Measurements from ENCODE around the gene ANKRD13D. TPM values are rescaled to one million over a fixed set of nuclear protein-coding genes. Genes with fewer than 3 reads are reported as not detected.

The ANKRD13D gene
- total RNA-seq, 1 donor from 2014 or later: 54.7 TPM

DNA sequence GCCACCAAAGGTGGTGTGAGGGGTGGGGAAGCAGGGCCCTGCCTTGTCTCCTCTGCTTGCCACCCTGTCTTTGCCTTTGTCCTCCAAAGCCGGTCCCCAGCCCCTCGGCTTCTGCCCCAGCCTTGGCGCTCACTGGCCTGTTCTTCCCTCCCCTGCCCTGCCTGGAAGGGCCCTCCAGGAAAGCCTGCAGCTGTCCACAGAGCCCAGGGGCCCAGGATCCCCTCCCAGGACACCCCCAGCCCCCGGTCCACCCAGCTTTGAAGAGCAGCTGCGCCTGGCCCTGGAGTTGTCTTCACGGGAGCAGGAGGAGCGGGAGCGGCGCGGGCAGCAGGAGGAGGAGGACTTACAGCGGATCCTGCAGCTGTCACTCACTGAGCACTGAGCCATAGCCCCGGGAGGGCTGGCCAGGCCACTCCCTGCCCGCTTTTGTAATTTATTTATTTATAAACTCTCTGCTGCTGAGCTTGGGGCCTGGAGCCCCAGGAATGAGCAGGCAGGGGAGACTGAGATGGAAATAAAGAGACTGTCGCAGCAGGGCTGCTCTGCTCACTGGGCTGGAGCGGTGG lies 12.9 kb downstream of the ANKRD13D start:
- Histone ChIP-seq H3K36me3 (peaks cover 31 to 33% of the 10 kb centered on the region in 2 donors), H3K27ac (peak overlapping the region; percentile 25 to 72), H3K4me1 (peaks cover 9 to 18% of the 10 kb centered on the region in 2 donors), H3K4me3 (peak overlapping the region in 1 of 2 donors; percentile 97), H3K9me3 (no peaks in the 10 kb centered on the region), H3K27me3 (no peaks in the 10 kb centered on the region)
- TF ChIP-seq, protein P1, sequence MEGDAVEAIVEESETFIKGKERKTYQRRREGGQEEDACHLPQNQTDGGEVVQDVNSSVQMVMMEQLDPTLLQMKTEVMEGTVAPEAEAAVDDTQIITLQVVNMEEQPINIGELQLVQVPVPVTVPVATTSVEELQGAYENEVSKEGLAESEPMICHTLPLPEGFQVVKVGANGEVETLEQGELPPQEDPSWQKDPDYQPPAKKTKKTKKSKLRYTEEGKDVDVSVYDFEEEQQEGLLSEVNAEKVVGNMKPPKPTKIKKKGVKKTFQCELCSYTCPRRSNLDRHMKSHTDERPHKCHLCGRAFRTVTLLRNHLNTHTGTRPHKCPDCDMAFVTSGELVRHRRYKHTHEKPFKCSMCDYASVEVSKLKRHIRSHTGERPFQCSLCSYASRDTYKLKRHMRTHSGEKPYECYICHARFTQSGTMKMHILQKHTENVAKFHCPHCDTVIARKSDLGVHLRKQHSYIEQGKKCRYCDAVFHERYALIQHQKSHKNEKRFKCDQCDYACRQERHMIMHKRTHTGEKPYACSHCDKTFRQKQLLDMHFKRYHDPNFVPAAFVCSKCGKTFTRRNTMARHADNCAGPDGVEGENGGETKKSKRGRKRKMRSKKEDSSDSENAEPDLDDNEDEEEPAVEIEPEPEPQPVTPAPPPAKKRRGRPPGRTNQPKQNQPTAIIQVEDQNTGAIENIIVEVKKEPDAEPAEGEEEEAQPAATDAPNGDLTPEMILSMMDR (IDR thresholded peaks at IDR 0.05): no peak
- intact Hi-C loops (cut with DNase I): loop anchor here (2.0 kb wide), 1 partner anchor 13 kb away; the partner anchor contains the start of gene ANKRD13D
- peak in 1 of 2 donors; percentile 62 for DNase-seq (ENCODE audit: low spot score in 2 of 2)

DNA sequence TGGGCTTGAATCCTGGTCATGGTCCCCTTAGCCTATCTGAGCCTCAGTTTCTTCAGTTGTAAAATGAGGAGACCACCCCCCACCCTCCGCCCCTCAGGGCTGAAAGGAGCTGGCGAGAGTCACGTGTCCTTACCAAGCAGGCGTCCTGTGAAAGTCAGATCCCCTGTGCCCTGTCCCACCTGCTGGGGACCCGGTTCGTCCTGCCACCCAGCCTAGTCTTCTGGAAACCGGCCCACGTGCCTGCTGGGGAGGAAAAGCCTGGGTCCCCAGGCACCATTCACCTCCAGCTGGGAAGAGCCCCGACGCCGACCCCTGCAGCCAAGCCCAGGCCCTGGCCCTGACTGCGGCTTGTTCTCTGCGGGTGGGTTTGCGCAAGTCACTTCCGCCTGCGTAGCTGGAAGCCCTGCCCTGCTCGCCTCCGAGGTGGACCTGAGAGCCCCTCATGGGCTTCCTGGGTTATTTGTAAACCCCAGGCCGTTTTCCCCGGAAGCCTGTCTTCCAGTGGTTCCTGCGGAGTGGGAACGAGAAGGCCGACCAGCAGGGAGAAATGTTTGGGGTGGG lies 13.5 kb downstream of the ANKRD13D start:
- DNase-seq (ENCODE audit: low spot score in 2 of 2): peak in 1 of 2 donors; percentile 66
- Histone ChIP-seq H3K9me3 (no peaks in the 10 kb centered on the region), H3K4me3 (peak overlapping the region; percentile 76 to 97), H3K27me3 (no peaks in the 10 kb centered on the region), H3K27ac (peak overlapping the region; percentile 68 to 72), H3K36me3 (peaks cover 36 to 37% of the 10 kb centered on the region in 2 donors), H3K4me1 (peaks cover 9 to 18% of the 10 kb centered on the region in 2 donors)
- intact Hi-C loops (cut with DNase I): loop anchor here (1.0 to 2.0 kb wide), 2 partner anchors 14 to 39 kb away; partner anchors contain the start of gene ANKRD13D
- TF ChIP-seq, protein P1 (IDR thresholded peaks at IDR 0.05): no peak

DNA sequence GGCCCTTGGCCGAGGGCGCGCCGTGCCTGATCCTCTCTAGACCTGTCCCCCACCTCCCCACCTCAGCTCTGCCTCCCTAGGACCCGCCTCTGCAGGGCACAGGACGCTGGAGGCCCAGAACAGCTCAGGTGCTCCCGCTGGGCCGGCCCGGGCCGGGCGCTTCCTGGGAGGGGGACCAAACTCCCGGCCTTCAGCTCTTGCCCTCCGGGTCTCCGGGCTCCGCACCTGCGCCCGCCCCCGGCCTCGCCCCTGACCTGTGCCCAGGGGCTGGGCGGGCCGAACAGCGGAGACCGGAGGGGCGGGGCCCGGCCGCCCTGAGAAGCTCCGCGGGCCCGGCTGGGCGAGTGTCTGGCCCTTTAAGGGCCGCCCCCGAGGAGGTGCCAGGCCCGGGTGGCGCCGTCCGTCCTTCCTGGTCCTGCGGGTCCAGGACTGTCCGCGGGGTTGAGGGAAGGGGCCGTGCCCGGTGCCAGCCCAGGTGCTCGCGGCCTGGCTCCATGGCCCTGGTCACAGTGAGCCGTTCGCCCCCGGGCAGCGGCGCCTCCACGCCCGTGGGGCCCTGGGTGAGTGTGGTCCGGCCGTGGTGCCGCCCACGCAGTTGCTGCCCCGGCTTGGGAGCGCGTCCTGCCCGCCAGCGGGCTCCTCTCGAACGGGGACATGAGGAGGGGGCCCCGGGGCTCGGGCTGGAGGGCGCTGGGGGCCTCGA lies 14.2 kb downstream of the ANKRD13D start, which contains the start of gene SSH3:
Gene SSH3, plus strand, starts transcription at position 399 of the 703 bp plus-strand sequence. Its CDS starts 96 bp downstream, at position 495.
- H3K27me3 ChIP-seq: no peaks in the 10 kb centered on the region

DNA sequence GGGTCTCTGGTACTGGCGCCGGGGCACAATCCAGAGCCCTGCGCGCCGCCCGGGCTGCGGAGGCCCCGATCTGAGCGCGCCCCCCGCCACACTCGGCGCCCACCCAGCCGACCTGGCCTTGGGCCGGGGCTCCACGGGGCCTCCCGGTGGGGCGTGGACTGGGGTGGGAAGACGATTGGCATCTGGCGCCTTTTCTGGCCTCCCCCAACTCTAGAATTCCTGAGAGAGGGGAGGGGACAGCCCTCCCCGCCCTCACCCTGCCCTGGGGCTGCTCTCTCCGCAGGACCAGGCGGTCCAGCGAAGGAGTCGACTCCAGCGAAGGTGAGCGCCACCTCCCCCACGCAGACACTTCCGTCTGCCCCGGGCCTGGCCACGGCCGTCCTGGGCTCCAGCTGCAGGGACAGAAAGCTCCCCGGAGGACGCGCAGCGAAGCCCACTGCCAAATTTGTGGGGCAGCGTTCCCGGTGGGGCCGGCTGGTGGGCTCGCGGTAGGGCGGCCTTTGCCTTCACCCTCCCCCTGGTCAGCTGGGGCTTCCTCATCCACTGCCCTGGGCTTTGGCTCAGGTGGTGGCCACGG lies 14.8 kb downstream of the ANKRD13D start:
- TF ChIP-seq, protein P1 (IDR thresholded peaks at IDR 0.05): no peak
- peak in 1 of 2 donors; percentile 64 for DNase-seq (ENCODE audit: low spot score in 2 of 2)
- Histone ChIP-seq H3K4me1 (peaks cover 9 to 18% of the 10 kb centered on the region in 2 donors), H3K27ac (peak overlapping the region; percentile 68 to 72), H3K27me3 (no peaks in the 10 kb centered on the region), H3K9me3 (no peaks in the 10 kb centered on the region), H3K4me3 (peak overlapping the region; percentile 76 to 97), H3K36me3 (peaks cover 40 to 48% of the 10 kb centered on the region in 2 donors)
- intact Hi-C loops (cut with DNase I): loop anchor here (1.0 to 2.0 kb wide), 2 partner anchors 15 to 41 kb away; partner anchors contain the start of gene ANKRD13D

More for the DNA sequence above, 14.2 kb downstream of the ANKRD13D start, which contains the start of gene SSH3:
- DNase-seq (ENCODE audit: low spot score in 2 of 2): peak in 1 of 2 donors; percentile 88
- peak within 1 kb of the TSS; percentile 68 to 72 for H3K27ac ChIP-seq
- intact Hi-C loops (cut with DNase I): loop anchor here (1.0 to 2.0 kb wide), 2 partner anchors 14 to 40 kb away; partner anchors contain the start of gene ANKRD13D
- H3K9me3 ChIP-seq: no peaks in the 10 kb centered on the region
- H3K4me1 ChIP-seq: peaks cover 9 to 18% of the 10 kb centered on the region in 2 donors
- H3K4me3 ChIP-seq: peak within 1 kb of the TSS; percentile 76 to 97
- peaks cover 42% of the 10 kb centered on the region in 2 donors for H3K36me3 ChIP-seq
- TF ChIP-seq, protein P1 (IDR thresholded peaks at IDR 0.05): no peak

DNA sequence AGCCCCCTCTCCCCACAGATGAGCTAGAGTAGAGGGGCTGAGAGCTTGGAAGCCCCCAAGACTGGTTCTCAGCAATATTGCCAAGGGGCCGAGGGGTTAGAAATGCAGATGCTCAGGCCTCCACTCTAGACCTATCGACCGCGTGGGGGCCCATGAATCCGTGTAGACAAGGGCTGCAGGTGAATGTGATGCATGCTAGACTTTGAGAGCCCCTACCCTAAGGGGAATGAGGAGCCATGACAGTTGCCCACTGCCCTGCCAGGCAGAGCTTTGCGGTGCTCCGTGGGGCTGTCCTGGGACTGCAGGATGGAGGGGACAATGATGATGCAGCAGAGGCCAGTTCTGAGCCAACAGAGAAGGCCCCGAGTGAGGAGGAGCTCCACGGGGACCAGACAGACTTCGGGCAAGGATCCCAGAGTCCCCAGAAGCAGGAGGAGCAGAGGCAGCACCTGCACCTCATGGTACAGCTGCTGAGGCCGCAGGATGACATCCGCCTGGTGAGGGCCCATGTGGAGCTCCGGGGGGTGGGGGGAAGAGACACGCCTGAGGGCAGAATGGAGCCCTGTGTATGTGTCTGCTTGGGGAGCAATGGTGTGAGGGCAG lies 15.5 kb downstream of the ANKRD13D start:
- peak overlapping the region; percentile 68 to 72 for H3K27ac ChIP-seq
- TF ChIP-seq, protein P1 (IDR thresholded peaks at IDR 0.05): no peak
- H3K36me3 ChIP-seq: peaks cover 40 to 51% of the 10 kb centered on the region in 2 donors
- no peaks in the 10 kb centered on the region for H3K27me3 ChIP-seq
- intact Hi-C loops (cut with DNase I): no loop called here
- no peaks in the 10 kb centered on the region for H3K9me3 ChIP-seq
- peak overlapping the region; percentile 76 to 97 for H3K4me3 ChIP-seq
- peaks cover 9 to 18% of the 10 kb centered on the region in 2 donors for H3K4me1 ChIP-seq
- peak in 1 of 2 donors; percentile 59 for DNase-seq (ENCODE audit: low spot score in 2 of 2)

Measured in ascending aorta (tissue), 2 donors.